A549 (cell line): ENCODE measurements around the gene EDN2. TPM values are rescaled to one million over a fixed set of nuclear protein-coding genes. Genes with fewer than 3 reads are reported as not detected.

Source experiments
- ATAC-seq, 2 experiments: fragments of 200-7000 bp in 1 of 2; fragments of >200 bp in 1 of 2; cut with Nextera tagmentation in 1 of 2; cut with Tn5 transposase in 1 of 2; 3 replicates each; pipeline versions ENCODE4 v1.8.0 to v1.9.1; 2018 to 2020; ENCODE audit warnings: mild to moderate bottlenecking in 1 of 2, moderate library complexity in 1 of 2
- CTCF ChIA-PET: fragments of 300-600 bp; sonication (Branson Sonifier 250); formaldehyde crosslinking; extraction: SDS; loops from one replicate; lab custom pipeline; 2021; ENCODE audit warnings: antibody characterized with exemption, inconsistent platforms; lab: Yijun Ruan, JAX
- POLR2A ChIA-PET: fragments of 350-600 bp; formaldehyde crosslinking; extraction: SDS; loops from one replicate; lab custom pipeline; 2021; ENCODE audit warnings: antibody characterized with exemption, inconsistent platforms; lab: Yijun Ruan, JAX
- DNase-seq, 2 experiments: peaks; one replicate each; pipeline versions ENCODE4 v3.0.0 to v3.0.0-alpha.2; 2011 to 2016; ENCODE audit warnings: low read depth in 1 of 2, low spot score in 1 of 2
- FAIRE-seq: peaks from 2 replicates; lab custom pipeline; 2011; peaks lifted over from hg19 to GRCh38; lab: Jason Lieb, UNC
- H3K27ac ChIP-seq, 2 experiments: fragments of >200 bp; sonication (Bioruptor Twin); formaldehyde crosslinking; 3 replicates each; pipeline ENCODE4 v1.5.1; 2016 to 2017
- H3K4me1 ChIP-seq: fragments of >200 bp; sonication (Bioruptor Twin); formaldehyde crosslinking; 3 replicates; pipeline ENCODE4 v1.6.1; 2016
- H3K4me2 ChIP-seq: fragments of >200 bp; sonication (Bioruptor Twin); formaldehyde crosslinking; 3 replicates; pipeline ENCODE4 v1.6.1; 2016
- H3K4me3 ChIP-seq: fragments of >200 bp; sonication (Bioruptor Twin); formaldehyde crosslinking; 3 replicates; pipeline ENCODE4 v1.5.1; 2016
- H3K9me3 ChIP-seq: fragments of >200 bp; sonication (Bioruptor Twin); formaldehyde crosslinking; 3 replicates; pipeline ENCODE4 v1.6.1; 2016
- ATOH8 ChIP-seq: fragments of 250-450 bp; sonication (Bioruptor Pico); IDR thresholded peaks from 2 replicates; pipeline ENCODE4 v1.5.0; 2020; ENCODE audit warnings: low read depth, mild to moderate bottlenecking, moderate library complexity
- BCL3 ChIP-seq: fragments of >200 bp; sonication (Bioruptor Twin); formaldehyde crosslinking; IDR thresholded peaks from 3 replicates; pipeline ENCODE4 v1.6.1; 2016
- BHLHE40 ChIP-seq: IDR thresholded peaks from 2 replicates; pipeline ENCODE4 v1.6.1; 2012; ENCODE audit warnings: low read depth, low read length, inconsistent platforms
- CEBPB ChIP-seq, 2 experiments: fragments of >200 bp in 1 of 2; sonication (Bioruptor Twin) in 1 of 2; formaldehyde crosslinking in 1 of 2; IDR thresholded peaks; 2 replicates each; pipeline ENCODE4 v1.6.1; 2012 to 2016
- CHD2 ChIP-seq: fragments of 150-350 bp; IDR thresholded peaks from 2 replicates; pipeline ENCODE4 v1.6.1; 2014; ENCODE audit warnings: low read length; ENCODE audit not compliant: partially characterized antibody
- CTCF ChIP-seq: fragments of >200 bp; sonication (Bioruptor Twin); formaldehyde crosslinking; IDR thresholded peaks from 3 replicates; pipeline ENCODE4 v1.5.1; 2016
- EHF ChIP-seq: fragments of 250-450 bp; sonication (Bioruptor Pico); IDR thresholded peaks from 2 replicates; pipeline ENCODE4 v1.5.0; 2020; ENCODE audit warnings: mild to moderate bottlenecking
- ELK1 ChIP-seq: fragments of 150-350 bp; IDR thresholded peaks from 2 replicates; pipeline ENCODE4 v1.6.1; 2014; ENCODE audit warnings: low read depth, mild to moderate bottlenecking, low read length
- EP300 ChIP-seq, 2 experiments: fragments of >200 bp; sonication (Bioruptor Twin); formaldehyde crosslinking; IDR thresholded peaks; 2 replicates in 1 of 2; 3 replicates in 1 of 2; pipeline ENCODE4 v1.6.1; 2016 to 2017
- FOXS1 ChIP-seq: fragments of 250-450 bp; sonication (Bioruptor Pico); IDR thresholded peaks from 2 replicates; pipeline ENCODE4 v1.5.0; 2020; ENCODE audit warnings: mild to moderate bottlenecking, moderate library complexity
- GATA3 ChIP-seq: IDR thresholded peaks from 2 replicates; pipeline ENCODE4 v1.6.1; 2012; ENCODE audit warnings: borderline replicate concordance
- HES2 ChIP-seq: fragments of >200 bp; sonication (Bioruptor Twin); formaldehyde crosslinking; IDR thresholded peaks from 2 replicates; pipeline ENCODE4 v1.6.1; 2016
- JUN ChIP-seq, 2 experiments: fragments of >200 bp; sonication (Bioruptor Twin); formaldehyde crosslinking; IDR thresholded peaks; 2 replicates in 1 of 2; 3 replicates in 1 of 2; pipeline ENCODE4 v1.6.1; 2016 to 2017
- KDM1A ChIP-seq: fragments of 200-600 bp; sonication (generic); IDR thresholded peaks from 2 replicates; pipeline ENCODE4 v1.6.1; 2016; ENCODE audit warnings: low read depth, mild to moderate bottlenecking
- MAFK ChIP-seq: fragments of 450-650 bp; IDR thresholded peaks from 2 replicates; pipeline ENCODE4 v1.6.1; 2014; ENCODE audit not compliant: partially characterized antibody
- MAX ChIP-seq: IDR thresholded peaks from 2 replicates; pipeline ENCODE4 v1.6.1; 2012
- MAZ ChIP-seq: fragments of 150-350 bp; IDR thresholded peaks from 2 replicates; pipeline ENCODE4 v1.6.1; 2014; ENCODE audit warnings: antibody characterized with exemption, low read depth, low read length, borderline replicate concordance
- RAD21 ChIP-seq, 2 experiments: fragments of >200 bp in 1 of 2; sonication (Bioruptor Twin) in 1 of 2; formaldehyde crosslinking in 1 of 2; IDR thresholded peaks in 1 of 2; conservative IDR thresholded peaks in 1 of 2; 2 replicates in 1 of 2; 3 replicates in 1 of 2; pipeline ENCODE4 v1.6.1; 2012 to 2018; ENCODE audit warnings: inconsistent platforms in 1 of 2
- RARB ChIP-seq: fragments of 250-450 bp; sonication (Bioruptor Pico); IDR thresholded peaks from 2 replicates; pipeline ENCODE4 v1.8.0; 2021; ENCODE audit warnings: mild to moderate bottlenecking, moderate library complexity
- RCOR1 ChIP-seq: fragments of 150-350 bp; IDR thresholded peaks from 2 replicates; pipeline ENCODE4 v1.6.1; 2014; ENCODE audit warnings: antibody characterized with exemption, low read length, low read depth
- REST ChIP-seq: fragments of 200-600 bp; sonication (generic); IDR thresholded peaks from 2 replicates; pipeline ENCODE4 v1.6.1; 2016; ENCODE audit warnings: antibody characterized with exemption, mild to moderate bottlenecking, moderate library complexity
- RNF2 ChIP-seq: fragments of 200-600 bp; sonication (generic); IDR thresholded peaks from 2 replicates; pipeline ENCODE4 v1.6.1; 2016; ENCODE audit warnings: low read depth, mild to moderate bottlenecking, antibody characterized with exemption, moderate library complexity, borderline replicate concordance
- SMC3 ChIP-seq: fragments of >200 bp; sonication (Bioruptor Twin); formaldehyde crosslinking; IDR thresholded peaks from 3 replicates; pipeline ENCODE4 v1.6.1; 2018; ENCODE audit warnings: inconsistent platforms
- WGBS: methylation state at CpG from one replicate; pipeline ENCODE4 v1.1.6; 2017; ENCODE audit errors: missing lambda C conversion rate; 5-methylcytosine and 5-hydroxymethylcytosine counted together
- polyA plus RNA-seq, 4 experiments: library from polyadenylated mRNA; depleted of rRNA in 3 of 4; stranded (reverse); fragments of >200 nt; fragmentation: RNase III in 1 of 4; extraction: RNeasy Plus Mini Kit Qiagen cat#74134 plus additional on column Dnase treatment in 1 of 4; gene quantifications; 2 replicates in 3 of 4; 3 replicates in 1 of 4; pipeline ENCODE4 v1.2.3, GENCODE V29; 2011 to 2017

Gene EDN2
- polyA plus RNA-seq, 2 of the 4 experiments (the other 2 are of a cell fraction): 1.2 to 3.2 TPM

- no peak for TF ChIP-seq SMC3
- TF ChIP-seq KDM1A: no peak
- no peak for TF ChIP-seq EP300 (IDR thresholded peaks at IDR 0.05)
- TF ChIP-seq MAX: no peak
- TF ChIP-seq EHF (CRISPR knock-in tag): no peak
- TF ChIP-seq, all 56 proteins: peak for 0
These were observed 34.0 kb upstream of the EDN2 start (continued) for GRCh38 chr1:41518471-41518870.

GRCh38 chr1:41517062-41517438 lies 32.6 kb upstream of the EDN2 start:
- WGBS: 71% methylated on average over 3 of the region's 3 CpGs
- H3K4me2 ChIP-seq: no peak overlapping the region
- H3K4me3 ChIP-seq: no peak overlapping the region
- H3K27ac ChIP-seq: no peak overlapping the region
- CTCF ChIA-PET: interaction anchor here (0.6 to 5.8 kb wide), 18 partner anchors 10 to 656 kb away, joined by 3 to 32 read pairs (median 6); no protein-coding TSS in a partner anchor
- H3K4me1 ChIP-seq: peaks cover 12% of the 10 kb centered on the region
- POLR2A ChIA-PET: no interaction called here
- DNase-seq (no peak), FAIRE-seq (no peak), ATAC-seq (no peak)
- TF ChIP-seq EP300 (IDR thresholded peaks at IDR 0.05) (no peak), JUN (IDR thresholded peaks at IDR 0.05) (no peak), HES2 (no peak), MAFK (no peak), SMC3 (no peak), CHD2 (no peak), ATOH8 (no peak), FOXS1 (CRISPR knock-in tag) (no peak), MAX (no peak), REST (no peak), EHF (CRISPR knock-in tag) (no peak), BCL3 (no peak), RNF2 (no peak), RARB (CRISPR knock-in tag) (no peak)
- H3K9me3 ChIP-seq: no peaks in the 10 kb centered on the region

GRCh38 chr1:41516168-41517061 lies 31.9 kb upstream of the EDN2 start:
- ATAC-seq (peak; percentile 90 to 98), DNase-seq (peak; percentile 68 to 76), FAIRE-seq (no peak)
- Histone ChIP-seq H3K4me3 (peak overlapping the region; percentile 40; the same call in 2 of the 3 replicates), H3K9me3 (no peaks in the 10 kb centered on the region), H3K4me2 (peak overlapping the region; percentile 97), H3K27ac (peak overlapping the region; percentile 79 to 85), H3K4me1 (peaks cover 12% of the 10 kb centered on the region)
- CTCF ChIA-PET: interaction anchor here (0.6 to 5.8 kb wide), 45 partner anchors 9 to 1498 kb away, joined by 3 to 32 read pairs (median 3); partner anchors contain the start of gene EDN2
- POLR2A ChIA-PET: no interaction called here
- 35% methylated on average over 24 of the region's 53 CpGs for WGBS
- TF ChIP-seq MAZ (no peak), SMC3 (peak; percentile 66), RCOR1 (no peak), GATA3 (no peak), MAX (peak; percentile 24; the same call in 1 of the 2 replicates), ELK1 (no peak), CTCF (peak; percentile 75), CEBPB (IDR thresholded peaks at IDR 0.05) (no peak), RAD21 (conservative IDR thresholded peaks at IDR 0.05 in 1 of 2, IDR thresholded peaks at IDR 0.05 in 1 of 2) (peak; percentile 46 to 65; a peak in 4 of 5 replicates), BHLHE40 (no peak)
